ENCODE data around the gene RAD17.
"Not testable (repeated sequence)": the region's sequence is repeated elsewhere in the genome, so short reads cannot be mapped to it uniquely, and the experiment has no call there.

Gene RAD17

GRCh38 chr5:69369340-69370121 lies at the start of gene RAD17, which contains the start of the genes AK6 and TAF9:
Gene RAD17 (plus strand): TSS chr5:69369818. CDS start chr5:69372209, 2,391 bp downstream.
Gene AK6 (minus strand): TSS chr5:69369520. CDS start chr5:69369490, 30 bp downstream.
Gene TAF9 (minus strand): TSS chr5:69369520. CDS start chr5:69365737, 3,783 bp downstream.
- DNase-seq = peak; percentile 91 to 92

GRCh38 chr5:69326365-69326764 lies 43.3 kb upstream of the RAD17 start:
- DNase-seq = no peak

DNA sequence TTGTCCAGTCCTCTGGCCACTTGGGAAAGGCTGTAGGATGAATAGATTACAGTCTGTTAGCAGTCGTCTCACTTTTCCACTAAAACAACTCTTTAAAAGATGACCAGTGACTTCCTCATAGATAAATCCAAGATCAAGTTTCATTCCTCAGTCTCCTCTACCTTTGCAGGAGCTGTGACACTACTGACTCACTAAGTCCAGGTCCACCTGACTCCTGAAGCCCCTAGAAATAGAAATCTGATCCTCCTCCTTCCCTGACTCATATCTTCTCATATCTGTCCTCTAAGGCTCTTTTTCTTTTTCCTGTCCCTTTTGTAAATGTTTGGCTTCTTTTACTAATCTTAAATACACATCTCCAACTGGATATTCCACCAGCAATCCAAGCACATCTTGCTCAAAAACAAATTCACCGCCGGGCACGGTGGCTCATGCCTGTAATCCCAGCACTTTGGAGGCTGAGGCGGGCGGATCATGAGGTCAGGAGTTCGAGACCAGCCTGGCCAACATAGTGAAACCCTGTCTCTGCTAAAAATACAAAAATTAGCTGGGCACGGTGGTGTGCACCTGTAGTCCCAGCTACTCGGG lies 39.6 kb upstream of the RAD17 start:
- no peak for DNase-seq

DNA sequence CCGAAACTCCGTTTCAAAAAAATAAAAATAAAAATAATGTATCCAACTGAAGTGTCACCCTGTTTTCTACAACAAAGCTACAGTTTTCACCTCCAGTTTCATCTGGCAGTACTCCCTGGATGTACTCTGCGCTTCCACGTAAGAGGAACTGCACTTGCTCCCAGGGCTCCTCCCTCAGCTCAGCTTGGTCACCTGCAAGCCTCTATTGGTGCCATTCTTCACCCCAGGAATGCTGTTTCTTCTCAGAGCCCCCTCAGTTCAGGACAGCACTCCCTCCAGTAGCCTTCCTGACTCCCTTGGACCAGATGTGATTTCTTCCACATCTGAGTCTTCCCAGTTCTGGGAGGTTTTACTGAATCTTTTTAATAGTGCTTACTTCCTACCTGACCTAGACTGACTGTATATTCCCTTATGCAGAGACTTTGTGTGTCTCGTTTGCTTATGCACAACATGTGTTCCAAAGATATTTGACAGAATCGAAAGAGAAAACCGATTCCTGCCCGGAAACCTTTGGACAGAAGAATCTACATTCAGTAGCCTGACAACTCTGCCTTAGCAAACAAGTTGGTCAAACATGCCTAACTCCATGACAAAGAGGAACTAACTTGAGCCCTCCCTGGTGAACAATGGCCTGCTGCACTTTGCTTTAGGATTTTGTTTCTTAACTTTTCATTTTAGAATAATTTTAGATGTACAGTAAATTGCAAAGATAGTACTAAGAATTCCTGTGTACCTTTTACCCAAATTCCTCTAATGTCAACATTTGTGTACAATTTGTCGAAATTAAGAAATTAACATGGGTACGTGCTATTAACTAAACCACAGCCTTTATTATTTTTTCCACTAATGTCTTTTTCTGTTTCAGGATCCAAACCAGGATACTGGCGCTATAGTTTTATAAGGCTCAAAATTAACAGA lies 37.8 kb upstream of the RAD17 start:
- no peak for DNase-seq

DNA sequence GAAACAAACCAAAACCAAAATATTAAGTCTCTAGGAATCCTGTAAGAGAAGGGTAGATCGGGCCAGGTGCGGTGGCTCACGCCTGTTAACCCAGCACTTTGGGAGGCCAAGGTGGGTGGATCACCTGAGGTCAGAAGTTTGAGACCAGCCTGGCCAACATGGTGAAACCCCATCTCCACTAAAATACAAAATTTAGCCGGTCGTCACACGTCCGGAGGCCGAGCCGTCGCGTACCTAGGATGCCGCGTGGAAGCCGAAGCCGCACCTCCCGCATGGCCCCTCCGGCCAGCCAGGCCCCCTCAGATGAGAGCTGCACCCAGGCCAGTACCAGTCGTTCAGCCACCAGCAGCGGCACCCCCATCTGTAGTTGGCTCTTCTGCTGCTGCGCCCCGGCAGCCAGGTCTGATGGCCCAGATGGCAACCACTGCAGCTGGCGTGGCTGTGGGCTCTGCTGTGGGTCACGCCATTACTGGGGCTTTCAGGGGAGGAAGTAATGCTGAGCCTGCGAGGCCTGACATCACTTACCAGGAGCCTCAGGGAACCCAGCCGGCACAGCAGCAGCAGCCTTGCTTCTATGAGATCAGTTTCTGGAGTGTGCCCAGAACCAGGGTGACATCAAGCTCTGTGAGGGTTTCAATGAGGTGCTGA lies 35.8 kb upstream of the RAD17 start:
- not testable (repeated sequence) for DNase-seq

- peak; percentile 77 to 80 for DNase-seq
Measured at GRCh38 chr5:69334793-69335268, 34.8 kb upstream of the RAD17 start.

DNA sequence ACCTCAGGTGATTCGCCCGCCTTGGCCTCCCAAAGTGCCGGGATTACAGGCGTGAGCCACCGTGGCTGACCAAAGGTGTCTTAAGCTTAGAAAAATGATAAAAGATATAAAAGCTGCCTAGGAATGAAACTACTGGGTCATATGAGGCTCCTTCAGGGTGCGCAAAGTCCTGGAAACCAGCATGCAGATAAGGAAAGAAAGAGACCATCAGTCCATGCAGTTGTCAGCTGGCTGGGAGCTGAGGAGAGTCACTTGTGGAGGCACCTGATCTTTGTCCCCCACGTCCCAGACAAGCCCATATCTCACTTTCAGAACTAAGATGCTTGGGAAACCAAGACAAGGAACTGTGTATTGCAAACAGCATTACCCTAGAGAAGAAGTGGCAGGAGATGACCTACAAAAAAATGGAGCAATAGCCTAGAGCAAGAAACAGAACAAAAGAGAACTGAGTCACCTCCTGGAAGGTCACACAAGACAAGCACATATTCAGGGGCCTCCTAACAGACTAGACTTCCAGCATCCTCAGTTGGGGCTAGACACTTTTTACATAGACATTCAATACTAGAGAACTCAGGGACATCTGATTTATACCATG lies 34.2 kb upstream of the RAD17 start:
- no peak for DNase-seq

GRCh38 chr5:69341520-69342161 lies 28.0 kb upstream of the RAD17 start:
- no peak for DNase-seq

DNA sequence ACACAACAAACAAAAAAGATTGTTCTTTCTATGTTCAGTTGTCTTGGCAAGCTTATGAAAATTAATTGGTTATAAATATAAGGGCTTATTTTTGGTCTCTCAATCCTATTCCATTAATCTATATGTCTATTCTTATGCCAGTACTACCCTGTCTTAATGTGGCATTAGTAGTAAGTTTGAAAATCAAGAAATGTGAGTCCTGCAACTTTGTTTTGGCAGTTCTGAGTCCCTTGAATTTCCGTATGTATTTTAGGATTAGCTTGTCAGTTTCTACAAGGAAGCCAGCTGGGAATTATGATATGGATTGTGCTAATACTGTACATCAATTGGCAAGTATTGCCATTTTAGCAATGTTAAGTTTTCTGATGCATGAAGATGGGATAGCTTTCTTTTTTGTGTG lies 26.5 kb upstream of the RAD17 start:
- no peak for DNase-seq

DNA sequence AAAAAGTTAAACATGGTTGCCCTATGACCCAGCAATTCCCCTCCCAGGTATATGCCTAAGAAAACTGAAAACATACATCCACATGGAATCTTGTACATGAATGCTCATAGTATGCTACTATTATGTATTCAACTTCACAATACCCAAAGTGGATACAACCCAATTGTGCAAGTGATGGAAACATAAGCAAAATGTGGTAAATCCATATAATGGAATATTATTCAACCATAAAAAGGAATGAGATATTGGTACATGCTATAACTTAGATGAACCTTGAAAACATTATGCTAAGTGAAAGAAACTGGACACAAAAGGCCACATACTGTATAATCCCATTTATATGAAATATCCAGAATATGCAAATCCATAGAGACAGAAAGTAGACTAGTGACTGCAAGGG lies 19.0 kb upstream of the RAD17 start:
- no peak for DNase-seq

DNA sequence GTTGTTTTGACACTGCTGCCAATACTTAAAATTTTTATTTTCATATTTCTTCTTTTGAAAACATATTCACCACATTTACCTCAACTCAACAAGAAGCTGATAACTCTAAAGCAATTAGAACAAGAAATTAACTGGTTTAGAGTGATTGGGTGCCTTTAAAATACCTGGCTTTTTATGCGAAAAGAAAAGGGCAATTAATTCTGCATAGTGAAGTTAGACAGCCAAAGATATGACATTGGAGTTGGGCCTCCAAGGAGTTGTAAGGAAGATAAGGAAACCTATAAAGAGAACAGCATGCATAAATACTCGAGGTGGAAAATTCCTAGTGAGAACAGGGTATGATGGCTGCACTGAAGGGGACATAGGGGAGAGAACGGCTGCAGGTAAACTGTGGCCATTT lies 9.9 kb upstream of the RAD17 start:
- DNase-seq = no peak

GRCh38 chr5:69360442-69360841 lies 9.2 kb upstream of the RAD17 start:
- no peak for DNase-seq

- DNase-seq = no peak
Measured at GRCh38 chr5:69364414-69364813, 5.2 kb upstream of the RAD17 start.

GRCh38 chr5:69364850-69365249 lies 4.8 kb upstream of the RAD17 start:
- DNase-seq = no peak

- DNase-seq = no peak
Measured at GRCh38 chr5:69367697-69368279, 1.8 kb upstream of the RAD17 start.

GRCh38 chr5:69368458-69369339 lies 919 bp upstream of the RAD17 start:
- DNase-seq = peak in 1 of 2 donors; percentile 25

DNA sequence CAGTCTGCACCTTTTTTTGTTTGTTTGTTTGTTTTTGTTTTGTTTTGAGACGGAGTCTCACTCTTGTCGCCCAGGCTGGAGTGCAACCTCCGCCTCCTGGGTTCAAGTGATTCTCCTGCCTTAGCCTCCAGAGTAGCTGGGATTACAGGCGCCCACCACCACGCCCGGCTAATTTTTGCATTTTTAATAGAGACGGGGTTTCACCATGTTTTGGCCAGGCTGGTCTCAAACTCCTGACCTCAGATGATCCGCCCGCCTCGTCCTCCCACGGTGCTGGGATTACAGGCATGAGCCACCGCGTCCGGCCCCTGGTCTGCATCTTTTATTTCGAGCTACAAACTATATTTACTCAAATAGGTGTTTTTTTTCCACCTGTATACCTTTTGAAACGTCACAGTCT lies 717 bp downstream of the RAD17 start:
- not testable (repeated sequence) for DNase-seq

DNA sequence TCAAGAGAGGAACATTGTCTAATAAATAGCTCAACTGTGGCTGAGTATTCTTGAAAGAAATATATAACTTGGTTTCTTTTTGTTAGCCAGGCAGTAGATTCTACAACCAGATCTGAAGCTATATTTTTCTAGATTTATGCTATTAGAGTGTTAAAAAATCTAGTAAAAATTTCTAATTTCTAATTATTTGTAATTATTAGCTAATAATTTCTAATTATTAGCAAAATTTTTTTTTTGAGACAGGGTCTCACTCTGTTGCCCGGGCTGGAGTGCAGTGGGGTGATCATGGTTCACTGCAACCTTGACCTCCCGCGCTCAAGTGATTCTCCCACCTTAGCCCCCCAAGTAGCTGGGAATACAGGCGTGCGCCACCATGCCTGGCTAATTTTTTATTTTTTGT lies 2.8 kb downstream of the RAD17 start:
- DNase-seq = no peak

GRCh38 chr5:69374911-69375446 lies 5.4 kb downstream of the RAD17 start:
- no peak for DNase-seq

DNA sequence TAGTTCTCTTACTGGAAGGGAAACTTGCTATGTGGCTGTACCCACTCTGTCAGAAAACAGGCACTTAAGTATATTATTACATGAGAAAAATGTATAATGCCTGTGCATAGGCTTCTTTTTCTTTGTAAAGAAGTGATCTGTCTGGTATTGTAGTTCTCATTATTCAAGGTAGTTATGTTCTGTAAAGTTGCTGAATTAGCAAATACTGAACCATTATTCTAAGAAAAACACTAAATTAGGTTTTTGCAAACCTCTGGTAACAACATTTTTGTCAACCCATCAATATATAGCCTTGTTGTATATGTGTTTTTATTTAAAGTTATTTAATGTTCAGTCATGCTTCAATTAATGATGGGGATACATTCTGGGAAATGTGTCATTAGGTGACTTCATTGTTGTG lies 8.8 kb downstream of the RAD17 start:
- DNase-seq = no peak
